ENCODE data around the gene HYCC1. TPM values are rescaled to one million over a fixed set of nuclear protein-coding genes. Genes with fewer than 3 reads are reported as not detected.
"Not testable (repeated sequence)": the region's sequence is repeated elsewhere in the genome, so short reads cannot be mapped to it uniquely, and the experiment has no call there.

HYCC1 gene
- total RNA-seq, 2 experiments from 2014 or later = 12.4 to 13.1 TPM

DNA sequence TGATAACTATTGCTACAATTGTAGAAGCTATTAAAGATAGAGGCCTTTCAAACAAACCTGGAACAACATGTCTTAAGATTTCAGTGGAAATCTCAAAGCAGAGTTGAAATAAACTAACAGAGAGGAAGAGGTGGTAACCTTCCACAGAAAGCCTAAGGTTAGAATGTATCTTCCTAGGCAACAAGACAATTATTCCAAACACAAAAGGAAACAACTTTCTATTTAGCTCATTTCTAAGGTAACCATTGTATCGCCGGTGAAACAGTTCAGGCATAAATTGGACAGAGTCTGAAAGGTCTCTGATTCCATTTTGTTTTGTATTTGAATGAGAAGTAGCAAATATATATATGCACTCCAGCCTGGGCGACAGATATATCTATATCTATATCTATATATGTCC, 30.7 kb upstream of the HYCC1 start:
- H3K4me3 Mint-ChIP-seq = no peak overlapping the region
- H3K36me3 Mint-ChIP-seq (ENCODE audit: low read depth) = no peaks in the 10 kb centered on the region
- no peaks in the 10 kb centered on the region for H3K27me3 Mint-ChIP-seq
- Histone ChIP-seq H3K9me3 (ENCODE audit: control insufficient read depth in 1 of 2, insufficient read depth in 1 of 2, low read length in 2 of 2) (peaks cover 0 to 11% of the 10 kb centered on the region in 2 experiments), H3K36me3 (ENCODE audit: insufficient read depth, low read length) (no peaks in the 10 kb centered on the region), H3K27ac (ENCODE audit: low read depth in 1 of 2, low read length in 2 of 2) (no peak overlapping the region), H3K27me3 (ENCODE audit: control insufficient read depth in 1 of 2, insufficient read depth in 2 of 2, low read length in 2 of 2) (no peaks in the 10 kb centered on the region), H3K4me1 (ENCODE audit: insufficient read depth, low read length) (no peaks in the 10 kb centered on the region), H3K4me3 (ENCODE audit: low read length) (no peak overlapping the region)
- no peaks in the 10 kb centered on the region for H3K9me3 Mint-ChIP-seq
- ATAC-seq (ENCODE audit: poor library complexity) = no peak
- no peak for TF ChIP-seq CTCF (IDR thresholded peaks at IDR 0.05)
- ChIA-PET POLR2A (no interaction called here), CTCF (interaction anchor here (0.7 to 1.4 kb wide), 2 partner anchors 12 to 1097 kb away, joined by 3 read pairs; no protein-coding TSS in a partner anchor)
- no peak overlapping the region for H3K27ac Mint-ChIP-seq
- no peak for DNase-seq
- no peaks in the 10 kb centered on the region for H3K4me1 Mint-ChIP-seq (ENCODE audit: low read depth)
- intact Hi-C loops (cut with DNase I, micrococcal nuclease) = no loop called here

- Histone ChIP-seq H3K27ac (ENCODE audit: low read depth in 1 of 2, low read length in 2 of 2) (no peak overlapping the region), H3K9me3 (ENCODE audit: control insufficient read depth in 1 of 2, insufficient read depth in 1 of 2, low read length in 2 of 2) (peaks cover 0 to 11% of the 10 kb centered on the region in 2 experiments), H3K4me3 (ENCODE audit: low read length) (no peak overlapping the region), H3K4me1 (ENCODE audit: insufficient read depth, low read length) (no peaks in the 10 kb centered on the region), H3K27me3 (ENCODE audit: control insufficient read depth in 1 of 2, insufficient read depth in 2 of 2, low read length in 2 of 2) (no peaks in the 10 kb centered on the region), H3K36me3 (ENCODE audit: insufficient read depth, low read length) (no peaks in the 10 kb centered on the region)
- no peak for TF ChIP-seq CTCF (IDR thresholded peaks at IDR 0.05)
- ATAC-seq (ENCODE audit: poor library complexity) (no peak), DNase-seq (no peak)
- Mint-ChIP-seq H3K36me3 (ENCODE audit: low read depth) (no peaks in the 10 kb centered on the region), H3K27me3 (no peaks in the 10 kb centered on the region), H3K4me3 (no peak overlapping the region), H3K9me3 (no peaks in the 10 kb centered on the region), H3K4me1 (ENCODE audit: low read depth) (no peaks in the 10 kb centered on the region), H3K27ac (no peak overlapping the region)
- CTCF ChIA-PET = interaction anchor here (1.5 kb wide), 1 partner anchor 11 kb away, joined by 4 read pairs; no protein-coding TSS in a partner anchor
- POLR2A ChIA-PET = no interaction called here
- intact Hi-C loops (cut with DNase I, micrococcal nuclease) = no loop called here
These were observed 29.5 kb upstream of the HYCC1 start for GRCh38 chr7:23043441-23043840.

DNA sequence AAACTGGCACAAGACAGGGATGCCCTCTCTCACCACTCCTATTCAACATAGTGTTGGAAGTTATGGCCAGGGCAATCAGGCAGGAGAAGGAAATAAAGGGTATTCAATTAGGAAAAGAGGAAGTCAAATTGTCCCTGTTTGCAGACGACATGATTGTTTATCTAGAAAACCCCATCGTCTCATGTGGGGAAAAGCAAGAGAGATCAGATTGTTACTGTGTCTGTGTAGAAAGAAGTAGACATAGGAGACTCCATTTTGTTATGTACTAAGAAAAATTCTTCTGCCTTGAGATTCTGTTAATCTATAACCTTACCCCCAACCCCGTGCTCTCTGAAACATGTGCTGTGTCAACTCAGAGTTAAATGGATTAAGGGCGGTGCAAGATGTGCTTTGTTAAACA, 25.7 kb upstream of the HYCC1 start:
- CTCF ChIA-PET; DNase-seq; H3K9me3 Mint-ChIP-seq; ATAC-seq (ENCODE audit: poor library complexity); H3K36me3 Mint-ChIP-seq (ENCODE audit: low read depth); H3K4me1 Mint-ChIP-seq (ENCODE audit: low read depth); H3K27ac ChIP-seq (ENCODE audit: low read depth in 1 of 2, low read length in 2 of 2); H3K27me3 ChIP-seq (ENCODE audit: control insufficient read depth in 1 of 2, insufficient read depth in 2 of 2, low read length in 2 of 2); H3K36me3 ChIP-seq (ENCODE audit: insufficient read depth, low read length); H3K27me3 Mint-ChIP-seq; H3K4me3 ChIP-seq (ENCODE audit: low read length); H3K27ac Mint-ChIP-seq; H3K4me3 Mint-ChIP-seq; H3K9me3 ChIP-seq (ENCODE audit: control insufficient read depth in 1 of 2, insufficient read depth in 1 of 2, low read length in 2 of 2); H3K4me1 ChIP-seq (ENCODE audit: insufficient read depth, low read length); intact Hi-C loops (cut with DNase I, micrococcal nuclease); POLR2A ChIA-PET: not testable (repeated sequence)

DNA sequence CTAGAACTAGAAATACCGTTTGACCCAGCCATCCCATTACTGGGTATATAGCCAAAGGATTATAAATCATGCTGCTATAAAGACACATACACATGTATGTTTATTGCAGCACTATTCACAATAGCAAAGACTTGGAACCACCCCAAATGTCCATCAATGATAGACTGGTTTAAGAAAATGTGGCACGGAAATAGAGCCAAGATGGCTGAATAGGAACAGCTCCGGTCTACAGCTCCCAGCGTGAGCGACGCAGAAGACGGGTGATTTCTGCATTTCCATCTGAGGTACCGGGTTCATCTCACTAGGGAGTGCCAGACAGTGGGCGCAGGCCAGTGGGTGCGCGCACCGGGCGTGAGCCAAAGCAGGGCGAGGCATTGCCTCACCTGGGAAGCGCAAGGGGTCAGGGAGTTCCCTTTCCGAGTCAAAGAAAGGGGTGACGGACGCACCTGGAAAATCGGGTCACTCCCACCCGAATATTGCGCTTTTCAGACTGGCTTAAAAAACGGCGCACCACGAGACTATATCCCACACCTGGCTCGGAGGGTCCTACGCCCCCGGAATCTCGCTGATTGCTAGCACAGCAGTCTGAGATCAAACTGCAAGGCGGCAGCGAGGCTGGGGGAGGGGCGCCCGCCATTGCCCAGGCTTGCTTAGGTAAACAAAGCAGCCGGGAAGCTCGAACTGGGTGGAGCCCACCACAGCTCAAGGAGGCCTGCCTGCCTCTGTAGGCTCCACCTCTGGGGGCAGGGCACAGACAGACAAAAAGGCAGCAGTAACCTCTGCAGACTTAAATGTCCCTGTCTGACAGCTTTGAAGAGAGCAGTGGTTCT, 21.8 kb upstream of the HYCC1 start:
- H3K4me1 Mint-ChIP-seq (ENCODE audit: low read depth); H3K36me3 Mint-ChIP-seq (ENCODE audit: low read depth); H3K36me3 ChIP-seq (ENCODE audit: insufficient read depth, low read length); POLR2A ChIA-PET; H3K9me3 Mint-ChIP-seq; H3K27ac ChIP-seq (ENCODE audit: low read depth in 1 of 2, low read length in 2 of 2); CTCF ChIA-PET; ATAC-seq (ENCODE audit: poor library complexity); H3K27me3 ChIP-seq (ENCODE audit: control insufficient read depth in 1 of 2, insufficient read depth in 2 of 2, low read length in 2 of 2); H3K4me3 Mint-ChIP-seq; H3K27ac Mint-ChIP-seq; intact Hi-C loops (cut with DNase I, micrococcal nuclease); H3K4me3 ChIP-seq (ENCODE audit: low read length); H3K9me3 ChIP-seq (ENCODE audit: control insufficient read depth in 1 of 2, insufficient read depth in 1 of 2, low read length in 2 of 2); DNase-seq; H3K4me1 ChIP-seq (ENCODE audit: insufficient read depth, low read length): not testable (repeated sequence)
- peaks cover 26% of the 10 kb centered on the region for H3K27me3 Mint-ChIP-seq
